ENCODE data around the gene MIAT.

DNA sequence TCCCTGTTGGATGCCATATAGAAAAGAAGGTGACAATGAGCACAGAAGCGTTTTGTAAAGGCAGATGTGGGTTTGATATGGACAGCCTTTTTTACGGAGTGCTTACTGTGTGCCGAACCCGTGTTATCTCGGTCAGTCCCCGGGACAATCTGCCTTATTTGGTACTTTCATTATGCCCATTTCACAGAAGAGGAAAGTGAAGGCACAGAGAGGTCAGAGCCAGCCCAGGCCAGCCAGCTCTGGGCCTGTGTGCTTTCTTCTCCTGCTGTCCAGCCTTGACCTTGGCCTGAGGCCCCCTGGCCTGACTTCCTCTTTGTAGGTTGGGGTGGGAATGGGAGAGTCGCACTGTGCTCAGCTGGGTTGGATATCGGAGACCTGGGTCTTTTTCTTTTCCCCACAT is 38.9 kb upstream of the MIAT start:
- TF ChIP-seq SUZ12 (IDR thresholded peaks at IDR 0.05; ENCODE audit: extremely low read depth, insufficient read depth, insufficient read length) (no peak), YY1 (IDR thresholded peaks at IDR 0.05; ENCODE audit: insufficient read depth, insufficient read length) (no peak)
